Measurements from ENCODE around the gene OPN1SW. TPM values are rescaled to one million over a fixed set of nuclear protein-coding genes. Genes with fewer than 3 reads are reported as not detected.

OPN1SW gene, protein sequence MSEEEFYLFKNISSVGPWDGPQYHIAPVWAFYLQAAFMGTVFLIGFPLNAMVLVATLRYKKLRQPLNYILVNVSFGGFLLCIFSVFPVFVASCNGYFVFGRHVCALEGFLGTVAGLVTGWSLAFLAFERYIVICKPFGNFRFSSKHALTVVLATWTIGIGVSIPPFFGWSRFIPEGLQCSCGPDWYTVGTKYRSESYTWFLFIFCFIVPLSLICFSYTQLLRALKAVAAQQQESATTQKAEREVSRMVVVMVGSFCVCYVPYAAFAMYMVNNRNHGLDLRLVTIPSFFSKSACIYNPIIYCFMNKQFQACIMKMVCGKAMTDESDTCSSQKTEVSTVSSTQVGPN
- total RNA-seq: not detected

DNA sequence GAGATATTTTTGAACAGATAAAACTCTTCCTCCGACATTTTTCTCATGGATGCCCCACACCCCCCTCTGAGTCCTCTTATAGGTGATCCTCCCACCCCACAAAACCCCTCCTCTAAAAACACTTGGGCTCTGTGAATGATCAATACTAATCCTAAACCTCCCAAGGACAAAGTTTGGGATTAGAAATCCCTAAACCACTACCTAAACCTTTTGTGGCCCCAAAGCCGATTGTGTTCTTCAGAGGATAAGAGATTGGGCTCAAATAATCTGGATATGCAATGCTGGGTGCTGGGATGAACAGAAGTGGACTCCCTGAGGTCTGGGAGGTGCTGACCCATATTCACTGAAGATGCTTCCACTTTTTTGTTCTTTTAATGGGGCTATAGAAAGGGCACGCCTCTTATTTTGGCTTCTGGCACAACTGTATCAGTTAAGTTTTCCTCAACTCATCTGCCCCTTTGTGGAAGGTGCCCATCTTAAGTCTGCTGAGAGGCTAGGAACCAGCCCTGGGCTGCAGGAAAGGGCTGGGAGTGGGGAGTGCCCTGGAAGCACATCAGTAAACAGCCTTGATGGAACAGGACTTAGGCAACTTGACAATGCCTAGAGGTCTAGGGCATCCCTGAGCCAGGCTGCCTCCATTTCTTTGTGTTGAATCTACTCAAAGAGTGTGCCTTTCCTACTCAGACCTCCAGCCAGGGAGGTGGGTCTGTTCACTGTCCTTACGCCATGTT lies at the start of gene OPN1SW:
OPN1SW (minus strand) TSS at position 51 of the 731 bp plus-strand sequence; CDS start at position 38, 13 bp downstream.
- Histone ChIP-seq H3K9me3 (no peaks in the 10 kb centered on the region), H3K4me1 (no peaks in the 10 kb centered on the region), H3K27me3 (no peaks in the 10 kb centered on the region), H3K36me3 (peaks cover 0 to 20% (median 0%) of the 10 kb centered on the region in 3 donors), H3K4me3 (no peak within 1 kb of the TSS), H3K27ac (no peak within 1 kb of the TSS)
- no peak for DNase-seq
- TF ChIP-seq, protein P1, sequence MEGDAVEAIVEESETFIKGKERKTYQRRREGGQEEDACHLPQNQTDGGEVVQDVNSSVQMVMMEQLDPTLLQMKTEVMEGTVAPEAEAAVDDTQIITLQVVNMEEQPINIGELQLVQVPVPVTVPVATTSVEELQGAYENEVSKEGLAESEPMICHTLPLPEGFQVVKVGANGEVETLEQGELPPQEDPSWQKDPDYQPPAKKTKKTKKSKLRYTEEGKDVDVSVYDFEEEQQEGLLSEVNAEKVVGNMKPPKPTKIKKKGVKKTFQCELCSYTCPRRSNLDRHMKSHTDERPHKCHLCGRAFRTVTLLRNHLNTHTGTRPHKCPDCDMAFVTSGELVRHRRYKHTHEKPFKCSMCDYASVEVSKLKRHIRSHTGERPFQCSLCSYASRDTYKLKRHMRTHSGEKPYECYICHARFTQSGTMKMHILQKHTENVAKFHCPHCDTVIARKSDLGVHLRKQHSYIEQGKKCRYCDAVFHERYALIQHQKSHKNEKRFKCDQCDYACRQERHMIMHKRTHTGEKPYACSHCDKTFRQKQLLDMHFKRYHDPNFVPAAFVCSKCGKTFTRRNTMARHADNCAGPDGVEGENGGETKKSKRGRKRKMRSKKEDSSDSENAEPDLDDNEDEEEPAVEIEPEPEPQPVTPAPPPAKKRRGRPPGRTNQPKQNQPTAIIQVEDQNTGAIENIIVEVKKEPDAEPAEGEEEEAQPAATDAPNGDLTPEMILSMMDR (IDR thresholded peaks at IDR 0.05): no peak
- TF ChIP-seq POLR2A (IDR thresholded peaks at IDR 0.05): no peak

- no peaks in the 10 kb centered on the region for H3K9me3 ChIP-seq
- H3K36me3 ChIP-seq: no peaks in the 10 kb centered on the region
- H3K27ac ChIP-seq: no peak overlapping the region
- TF ChIP-seq, protein P1 (IDR thresholded peaks at IDR 0.05): no peak
- TF ChIP-seq POLR2A (IDR thresholded peaks at IDR 0.05): no peak
- no peak overlapping the region for H3K4me3 ChIP-seq
- no peaks in the 10 kb centered on the region for H3K27me3 ChIP-seq
- H3K4me1 ChIP-seq: no peaks in the 10 kb centered on the region
- DNase-seq: no peak
Measured at GRCh38 chr7:128821724-128822123, 46.1 kb upstream of the OPN1SW start.

- Histone ChIP-seq H3K36me3 (no peaks in the 10 kb centered on the region), H3K27ac (no peak overlapping the region), H3K4me3 (no peak overlapping the region), H3K4me1 (no peaks in the 10 kb centered on the region), H3K27me3 (no peaks in the 10 kb centered on the region), H3K9me3 (no peaks in the 10 kb centered on the region)
- DNase-seq: no peak
- TF ChIP-seq, protein P1 (IDR thresholded peaks at IDR 0.05): no peak
- no peak for TF ChIP-seq POLR2A (IDR thresholded peaks at IDR 0.05)
Measured at GRCh38 chr7:128818694-128819093, 43.1 kb upstream of the OPN1SW start.

DNA sequence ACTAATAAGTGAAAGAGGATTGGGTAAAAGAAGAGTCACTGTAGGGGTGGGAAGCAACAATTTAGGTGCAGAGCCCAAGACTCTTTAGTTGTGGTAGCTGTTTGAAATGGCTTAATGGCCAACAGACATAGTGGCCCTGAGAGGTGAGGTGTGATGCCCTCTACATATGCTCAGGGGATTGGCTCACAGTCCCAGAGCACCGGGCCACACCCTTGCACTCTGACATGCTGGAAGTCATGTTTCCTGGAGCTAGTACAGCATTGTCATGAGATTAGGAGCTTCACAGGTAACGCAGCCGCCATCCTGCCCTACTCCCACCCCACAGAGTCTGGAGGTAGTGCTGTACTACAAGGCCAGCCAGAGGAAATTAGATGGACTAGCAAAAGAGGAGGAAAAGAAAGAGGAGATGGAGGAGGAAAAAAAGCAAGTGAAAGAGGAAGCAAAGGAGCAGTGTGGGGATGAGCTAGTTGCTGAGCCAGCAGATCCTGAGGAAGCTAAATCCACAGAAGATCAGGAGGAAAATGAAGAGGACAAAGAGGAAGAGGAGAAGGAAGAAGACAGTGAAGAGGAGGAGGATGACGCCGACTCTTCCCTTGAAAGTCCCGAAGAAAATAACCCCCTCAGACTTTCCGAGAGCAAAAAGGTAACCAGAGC lies 39.8 kb upstream of the OPN1SW start:
- Histone ChIP-seq H3K27me3 (no peaks in the 10 kb centered on the region), H3K4me1 (no peaks in the 10 kb centered on the region), H3K36me3 (no peaks in the 10 kb centered on the region), H3K27ac (no peak overlapping the region), H3K4me3 (no peak overlapping the region), H3K9me3 (no peaks in the 10 kb centered on the region)
- TF ChIP-seq, protein P1 (IDR thresholded peaks at IDR 0.05): no peak
- TF ChIP-seq POLR2A (IDR thresholded peaks at IDR 0.05): no peak
- DNase-seq: no peak

- no peak overlapping the region for H3K27ac ChIP-seq
- no peaks in the 10 kb centered on the region for H3K4me1 ChIP-seq
- no peaks in the 10 kb centered on the region for H3K27me3 ChIP-seq
- no peaks in the 10 kb centered on the region for H3K36me3 ChIP-seq
- H3K9me3 ChIP-seq: no peaks in the 10 kb centered on the region
- DNase-seq: no peak
- no peak overlapping the region for H3K4me3 ChIP-seq
- TF ChIP-seq, protein P1 (IDR thresholded peaks at IDR 0.05): no peak
- no peak for TF ChIP-seq POLR2A (IDR thresholded peaks at IDR 0.05)
Measured at GRCh38 chr7:128814499-128814898, 38.9 kb upstream of the OPN1SW start.

All from Peyer's patch (tissue), 4 donors.